ENCODE measurements around the gene ZFAND3.

- TF ChIP-seq ZNF274 (IDR thresholded peaks at IDR 0.05; ENCODE audit: low read depth, low read length) (no peak), SUZ12 (IDR thresholded peaks at IDR 0.05; ENCODE audit: extremely low read depth, insufficient read depth, insufficient read length) (no peak), YY1 (IDR thresholded peaks at IDR 0.05; ENCODE audit: insufficient read depth, insufficient read length) (no peak)
Observed at GRCh38 chr6:38153798-38154345, 334.3 kb downstream of the ZFAND3 start.

Data from NT2/D1 (cell line).